Neural cell (in vitro differentiated cells): ENCODE results near the gene SSUH2. TPM values are rescaled to one million over a fixed set of nuclear protein-coding genes. Genes with fewer than 3 reads are reported as not detected.

Experiments
- H2AFZ ChIP-seq: fragments of 200-600, 300-800 bp; sonication (generic), shearing (Covaris generic); 2 replicates; pipeline ENCODE4 v1.6.0; 2014; ENCODE audit warnings: low read depth, mild to moderate bottlenecking, antibody characterized with exemption, low read length, moderate library complexity
- H3F3A ChIP-seq: fragments of 200-600 bp; shearing (Covaris generic); 2 replicates; pipeline ENCODE4 v1.6.1; 2016; ENCODE audit warnings: mild to moderate bottlenecking, moderate library complexity, mixed read lengths, antibody characterized with exemption, low read length; ENCODE audit not compliant: insufficient read depth, poor library complexity, severe bottlenecking
- H3K27ac ChIP-seq: fragments of 200-600, 300-800 bp; sonication (generic), shearing (Covaris generic); 2 replicates; pipeline ENCODE4 v1.5.1; 2014; ENCODE audit warnings: mild to moderate bottlenecking, low read length, moderate library complexity
- H3K27me3 ChIP-seq: fragments of 300-800, 200-600 bp; sonication (generic), shearing (Covaris generic); 2 replicates; pipeline ENCODE4 v1.6.0; 2014; ENCODE audit warnings: mild to moderate bottlenecking, low read depth, low read length, moderate library complexity; ENCODE audit not compliant: insufficient read depth
- H3K36me3 ChIP-seq: fragments of 300-800, 200-600 bp; sonication (generic), shearing (Covaris generic); 2 replicates; pipeline ENCODE4 v1.5.1; 2014; ENCODE audit warnings: mild to moderate bottlenecking, antibody characterized with exemption, low read length, moderate library complexity; ENCODE audit not compliant: insufficient read depth
- H3K4me2 ChIP-seq: fragments of 300-800, 200-600 bp; sonication (generic), shearing (Covaris generic); 2 replicates; pipeline ENCODE4 v1.6.0; 2014; ENCODE audit warnings: mild to moderate bottlenecking, low read length
- H3K4me3 ChIP-seq: fragments of 300-800, 200-600 bp; sonication (generic), shearing (Covaris generic); 2 replicates; pipeline ENCODE4 v1.5.1; 2014; ENCODE audit warnings: mild to moderate bottlenecking, low read length, moderate library complexity
- H3K79me2 ChIP-seq: fragments of 200-600 bp; shearing (Covaris generic); replicated peaks from 2 replicates; pipeline ENCODE4 v1.6.0; 2014; ENCODE audit warnings: mild to moderate bottlenecking, low read length, moderate library complexity; ENCODE audit not compliant: insufficient read depth
- H3K9ac ChIP-seq: fragments of 300-800, 200-600 bp; sonication (generic), shearing (Covaris generic); 2 replicates; pipeline ENCODE4 v1.6.1; 2016; ENCODE audit warnings: mild to moderate bottlenecking, low read length, mixed read lengths
- H3K9me2 ChIP-seq: fragments of 200-600 bp; shearing (Covaris generic); 2 replicates; pipeline ENCODE4 v1.6.1; 2016; ENCODE audit warnings: mild to moderate bottlenecking, low read length, mixed read lengths; ENCODE audit not compliant: insufficient read depth
- H3K9me3 ChIP-seq: fragments of 200-600, 300-800 bp; sonication (generic), shearing (Covaris generic); 2 replicates; pipeline ENCODE4 v1.6.1; 2016; ENCODE audit warnings: mild to moderate bottlenecking, mixed run types, low read length, moderate library complexity, mixed read lengths
- H4K20me1 ChIP-seq: fragments of 200-600 bp; shearing (Covaris generic); 2 replicates; pipeline ENCODE4 v1.6.1; 2016; ENCODE audit warnings: mild to moderate bottlenecking, mixed run types; ENCODE audit not compliant: insufficient read depth
- EP300 ChIP-seq: fragments of 450-650 bp; conservative IDR thresholded peaks from 2 replicates; pipeline ENCODE4 v1.6.1; 2014; ENCODE audit warnings: antibody characterized with exemption, mild to moderate bottlenecking, moderate library complexity; ENCODE audit not compliant: poor library complexity, severe bottlenecking
- EZH2 ChIP-seq: fragments of 200-600, 300-800 bp; shearing (Covaris generic), sonication (generic); IDR thresholded peaks from 2 replicates; pipeline ENCODE4 v1.6.1; 2014; ENCODE audit warnings: antibody characterized with exemption, low read length, borderline replicate concordance, mild to moderate bottlenecking; ENCODE audit not compliant: insufficient read depth, poor library complexity, severe bottlenecking
- MXI1 ChIP-seq: fragments of 450-650 bp; conservative IDR thresholded peaks from 2 replicates; pipeline ENCODE4 v1.6.1; 2014; ENCODE audit warnings: antibody characterized with exemption, mild to moderate bottlenecking; ENCODE audit not compliant: poor library complexity, severe bottlenecking
- POLR2AphosphoS5 ChIP-seq: IDR thresholded peaks from 2 replicates; pipeline ENCODE4 v1.6.1; 2012
- RAD21 ChIP-seq: fragments of 450-650 bp; conservative IDR thresholded peaks from 2 replicates; pipeline ENCODE4 v1.6.1; 2014; ENCODE audit warnings: antibody characterized with exemption, mild to moderate bottlenecking, moderate library complexity
- REST ChIP-seq: IDR thresholded peaks from 2 replicates; pipeline ENCODE4 v1.6.1; 2012; ENCODE audit warnings: borderline replicate concordance
- SMC3 ChIP-seq: fragments of 450-650 bp; conservative IDR thresholded peaks from 2 replicates; pipeline ENCODE4 v1.6.1; 2014; ENCODE audit warnings: antibody characterized with exemption, mild to moderate bottlenecking, moderate library complexity; ENCODE audit not compliant: poor library complexity
- TAF1 ChIP-seq: IDR thresholded peaks from 2 replicates; pipeline ENCODE4 v1.6.1; 2012; ENCODE audit warnings: low read depth
- polyA plus RNA-seq: library from polyadenylated mRNA; depleted of rRNA; stranded (reverse); fragments of >200 nt; gene quantifications from 2 replicates; pipeline ENCODE4 v1.2.3, GENCODE V29; 2014
- TF ChIP-seq, protein P1 (sequence below): fragments of 450-650 bp; IDR thresholded peaks from 2 replicates; pipeline ENCODE4 v1.5.1; 2014; ENCODE audit warnings: antibody characterized with exemption, mild to moderate bottlenecking, moderate library complexity; ENCODE audit not compliant: poor library complexity, severe bottlenecking

Gene SSUH2
- polyA plus RNA-seq, 1 donor from 2014 or later = 0.88 TPM

DNA sequence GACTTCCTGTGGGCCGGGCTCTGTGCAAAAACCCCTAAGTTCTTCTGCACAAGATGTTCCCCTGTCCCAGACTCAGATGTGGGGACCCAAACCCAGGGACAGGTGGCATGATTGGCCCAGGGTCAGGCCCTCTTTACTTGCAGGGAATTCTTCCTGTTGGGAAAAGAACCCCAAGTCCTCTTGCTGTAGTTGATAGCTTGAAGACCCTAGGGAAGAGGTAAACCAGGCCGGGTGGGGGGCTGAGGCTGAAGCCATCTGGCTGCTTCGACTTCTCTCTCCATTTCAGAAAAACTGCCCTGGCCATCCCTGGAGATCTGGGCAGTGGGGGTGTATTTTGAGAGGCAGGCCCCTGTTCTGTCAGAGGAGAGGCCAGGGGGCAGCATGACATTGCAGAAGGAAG lies 23.5 kb downstream of the SSUH2 start:
- no peak overlapping the region for H2AFZ ChIP-seq

DNA sequence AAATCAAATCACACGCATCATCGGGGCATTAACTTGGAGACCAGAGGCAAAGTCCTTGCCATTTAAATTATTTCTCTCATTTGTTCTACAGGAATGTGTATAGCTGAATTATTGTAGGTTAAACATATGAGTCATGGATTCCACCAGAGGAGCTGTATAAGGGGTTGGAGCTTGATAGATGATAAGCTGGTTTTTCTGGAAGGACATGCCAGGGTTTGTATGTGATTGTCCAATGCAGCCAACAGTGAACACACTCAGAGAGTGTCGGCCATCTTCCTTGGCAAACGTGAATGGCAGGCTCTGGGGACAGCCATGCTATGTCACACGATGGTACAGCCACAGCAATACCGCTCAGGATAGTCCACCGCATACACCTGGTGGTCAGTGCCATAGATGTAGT lies 25.1 kb downstream of the SSUH2 start:
- Histone ChIP-seq H3F3A (no peaks in the 10 kb centered on the region), H3K79me2 (no peaks in the 10 kb centered on the region), H3K9ac (no peak overlapping the region), H4K20me1 (no peaks in the 10 kb centered on the region), H3K4me3 (no peak overlapping the region), H3K4me2 (no peak overlapping the region), H3K27me3 (no peaks in the 10 kb centered on the region), H3K9me2 (no peaks in the 10 kb centered on the region), H3K9me3 (no peaks in the 10 kb centered on the region), H2AFZ (no peak overlapping the region), H3K36me3 (no peaks in the 10 kb centered on the region), H3K27ac (no peak overlapping the region)
- TF ChIP-seq EP300 = no peak
- TF ChIP-seq POLR2AphosphoS5 = no peak
- no peak for TF ChIP-seq TAF1
- TF ChIP-seq EZH2 = no peak
- TF ChIP-seq, protein P1, sequence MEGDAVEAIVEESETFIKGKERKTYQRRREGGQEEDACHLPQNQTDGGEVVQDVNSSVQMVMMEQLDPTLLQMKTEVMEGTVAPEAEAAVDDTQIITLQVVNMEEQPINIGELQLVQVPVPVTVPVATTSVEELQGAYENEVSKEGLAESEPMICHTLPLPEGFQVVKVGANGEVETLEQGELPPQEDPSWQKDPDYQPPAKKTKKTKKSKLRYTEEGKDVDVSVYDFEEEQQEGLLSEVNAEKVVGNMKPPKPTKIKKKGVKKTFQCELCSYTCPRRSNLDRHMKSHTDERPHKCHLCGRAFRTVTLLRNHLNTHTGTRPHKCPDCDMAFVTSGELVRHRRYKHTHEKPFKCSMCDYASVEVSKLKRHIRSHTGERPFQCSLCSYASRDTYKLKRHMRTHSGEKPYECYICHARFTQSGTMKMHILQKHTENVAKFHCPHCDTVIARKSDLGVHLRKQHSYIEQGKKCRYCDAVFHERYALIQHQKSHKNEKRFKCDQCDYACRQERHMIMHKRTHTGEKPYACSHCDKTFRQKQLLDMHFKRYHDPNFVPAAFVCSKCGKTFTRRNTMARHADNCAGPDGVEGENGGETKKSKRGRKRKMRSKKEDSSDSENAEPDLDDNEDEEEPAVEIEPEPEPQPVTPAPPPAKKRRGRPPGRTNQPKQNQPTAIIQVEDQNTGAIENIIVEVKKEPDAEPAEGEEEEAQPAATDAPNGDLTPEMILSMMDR = no peak
- TF ChIP-seq SMC3 = no peak
- TF ChIP-seq REST = no peak
- TF ChIP-seq RAD21 = no peak
- no peak for TF ChIP-seq MXI1

More for the DNA sequence above, 23.5 kb downstream of the SSUH2 start:
- no peak overlapping the region for H3K9ac ChIP-seq
- TF ChIP-seq MXI1 (no peak), REST (no peak), TAF1 (no peak), EZH2 (no peak), POLR2AphosphoS5 (no peak), SMC3 (no peak), RAD21 (no peak)
- TF ChIP-seq, protein P1 = no peak
- no peak overlapping the region for H3K4me3 ChIP-seq
- no peaks in the 10 kb centered on the region for H3F3A ChIP-seq
- H3K9me3 ChIP-seq = no peaks in the 10 kb centered on the region
- H3K27me3 ChIP-seq = no peaks in the 10 kb centered on the region
- no peaks in the 10 kb centered on the region for H4K20me1 ChIP-seq
- H3K36me3 ChIP-seq = no peaks in the 10 kb centered on the region
- H3K4me2 ChIP-seq = no peak overlapping the region
- H3K79me2 ChIP-seq = no peaks in the 10 kb centered on the region
- no peak overlapping the region for H3K27ac ChIP-seq
- no peaks in the 10 kb centered on the region for H3K9me2 ChIP-seq
